Measurements from ENCODE around the gene SYS1. TPM values are rescaled to one million over a fixed set of nuclear protein-coding genes. Genes with fewer than 3 reads are reported as not detected.

The SYS1 gene
- total RNA-seq, 2 donors from 2014 or later, result 29.3 to 57.4 TPM

DNA sequence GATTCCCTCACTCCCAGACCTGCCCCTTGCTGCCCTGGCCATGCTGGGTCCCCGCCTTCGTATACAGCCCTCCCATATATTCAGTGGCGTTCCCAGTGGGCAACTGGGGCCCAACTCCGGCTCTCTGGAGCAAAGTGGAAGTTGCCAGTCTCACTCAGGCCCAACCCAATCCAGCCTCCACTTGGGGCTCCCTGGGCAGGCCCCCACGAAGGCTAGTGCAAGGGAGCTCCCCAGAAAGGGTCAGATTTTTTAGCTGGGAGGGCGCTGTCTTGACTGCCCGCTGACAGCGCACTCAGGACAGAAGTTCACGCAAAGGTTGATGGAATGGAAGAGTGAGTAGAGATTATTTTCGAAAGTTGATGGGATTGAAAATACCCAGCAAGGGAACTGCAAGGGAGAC is 9.3 kb downstream of the SYS1 start:
- no peaks in the 10 kb centered on the region for H3K9me3 ChIP-seq
- intact Hi-C loops (cut with DNase I), result loop anchor here (5.0 kb wide), 2 partner anchors 35 to 55 kb away; partner anchors contain the start of gene DBNDD2
- TF ChIP-seq POLR2AphosphoS5 (IDR thresholded peaks at IDR 0.05), result no peak
- H3K4me3 ChIP-seq, result no peak overlapping the region
- H3K27me3 ChIP-seq (replicated peaks; ENCODE audit: insufficient read depth), result no peaks in the 10 kb centered on the region
- WGBS, result 84% methylated on average over 10 of the region's 10 CpGs
- H3K27ac ChIP-seq, result no peak overlapping the region
- H3K4me1 ChIP-seq (replicated peaks), result no peaks in the 10 kb centered on the region
- H3K36me3 ChIP-seq, result peaks cover under 1 to 5% of the 10 kb centered on the region in 2 donors
- DNase-seq (ENCODE audit: low spot score), result no peak

DNA sequence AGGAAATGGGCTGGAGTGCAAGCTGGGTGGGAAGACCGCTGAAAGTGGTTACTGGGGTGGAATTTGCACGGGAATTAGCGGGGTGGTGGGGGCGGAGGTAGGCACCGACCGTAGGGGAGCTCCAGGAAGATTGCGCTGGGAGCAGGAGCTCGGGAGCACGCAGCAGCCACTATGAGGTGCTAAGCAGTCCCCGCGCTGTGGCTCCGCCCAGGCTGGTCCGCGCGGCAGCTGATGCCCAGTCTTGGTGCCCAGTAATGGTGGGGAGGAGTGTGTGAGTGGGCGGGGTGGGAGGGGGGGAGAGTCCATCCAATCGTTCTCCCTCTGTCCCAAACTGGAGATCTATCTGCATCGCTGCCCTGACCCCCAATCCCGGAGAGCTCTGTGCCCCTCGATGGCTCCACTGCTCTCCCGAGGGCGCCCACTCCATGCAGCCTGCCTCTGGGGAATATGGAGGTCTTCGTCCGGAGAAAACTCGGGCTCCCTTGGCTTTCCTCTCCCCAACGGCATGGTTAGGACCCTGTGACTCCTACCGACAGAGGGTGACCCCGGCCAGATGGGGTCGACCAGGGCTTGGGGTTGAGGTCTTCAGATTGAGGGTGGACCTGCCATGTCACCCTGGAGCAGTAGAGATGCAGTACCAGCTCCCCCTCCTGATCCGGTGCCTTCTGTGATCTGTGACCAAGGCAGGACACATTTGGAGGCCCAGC is 9.8 kb downstream of the SYS1 start:
- WGBS, result 43% methylated on average over 30 of the region's 30 CpGs
- H3K27ac ChIP-seq, result peak overlapping the region; percentile 48 to 62
- no peak for TF ChIP-seq POLR2A (IDR thresholded peaks at IDR 0.05)
- no peak for TF ChIP-seq POLR2AphosphoS5 (IDR thresholded peaks at IDR 0.05)
- TF ChIP-seq, protein P1, sequence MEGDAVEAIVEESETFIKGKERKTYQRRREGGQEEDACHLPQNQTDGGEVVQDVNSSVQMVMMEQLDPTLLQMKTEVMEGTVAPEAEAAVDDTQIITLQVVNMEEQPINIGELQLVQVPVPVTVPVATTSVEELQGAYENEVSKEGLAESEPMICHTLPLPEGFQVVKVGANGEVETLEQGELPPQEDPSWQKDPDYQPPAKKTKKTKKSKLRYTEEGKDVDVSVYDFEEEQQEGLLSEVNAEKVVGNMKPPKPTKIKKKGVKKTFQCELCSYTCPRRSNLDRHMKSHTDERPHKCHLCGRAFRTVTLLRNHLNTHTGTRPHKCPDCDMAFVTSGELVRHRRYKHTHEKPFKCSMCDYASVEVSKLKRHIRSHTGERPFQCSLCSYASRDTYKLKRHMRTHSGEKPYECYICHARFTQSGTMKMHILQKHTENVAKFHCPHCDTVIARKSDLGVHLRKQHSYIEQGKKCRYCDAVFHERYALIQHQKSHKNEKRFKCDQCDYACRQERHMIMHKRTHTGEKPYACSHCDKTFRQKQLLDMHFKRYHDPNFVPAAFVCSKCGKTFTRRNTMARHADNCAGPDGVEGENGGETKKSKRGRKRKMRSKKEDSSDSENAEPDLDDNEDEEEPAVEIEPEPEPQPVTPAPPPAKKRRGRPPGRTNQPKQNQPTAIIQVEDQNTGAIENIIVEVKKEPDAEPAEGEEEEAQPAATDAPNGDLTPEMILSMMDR (IDR thresholded peaks at IDR 0.05), result no peak

GRCh38 chr20:45373353-45374100 is 10.6 kb downstream of the SYS1 start:
- intact Hi-C loops (cut with DNase I), result loop anchor here (1.0 to 5.0 kb wide), 3 partner anchors 34 to 64 kb away; partner anchors contain the start of gene DBNDD2
- WGBS, result 20% methylated on average over 38 of the region's 38 CpGs

More for the DNA sequence above, 9.8 kb downstream of the SYS1 start:
- intact Hi-C loops (cut with DNase I), result loop anchor here (5.0 kb wide), 2 partner anchors 35 to 55 kb away; partner anchors contain the start of gene DBNDD2
- H3K27me3 ChIP-seq (replicated peaks; ENCODE audit: insufficient read depth), result no peaks in the 10 kb centered on the region
- H3K36me3 ChIP-seq, result no peaks in the 10 kb centered on the region
- no peaks in the 10 kb centered on the region for H3K4me1 ChIP-seq (replicated peaks)
- H3K4me3 ChIP-seq, result peak overlapping the region in 1 of 2 donors; percentile 33
- H3K9me3 ChIP-seq, result no peaks in the 10 kb centered on the region
- DNase-seq (ENCODE audit: low spot score), result no peak

GRCh38 chr20:45374101-45374467 is 11.1 kb downstream of the SYS1 start:
- no peak for TF ChIP-seq POLR2A (IDR thresholded peaks at IDR 0.05)
- TF ChIP-seq, protein P1 (IDR thresholded peaks at IDR 0.05), result no peak
- TF ChIP-seq POLR2AphosphoS5 (IDR thresholded peaks at IDR 0.05), result no peak
- no peaks in the 10 kb centered on the region for H3K9me3 ChIP-seq
- intact Hi-C loops (cut with DNase I), result loop anchor here (1.0 to 5.0 kb wide), 3 partner anchors 33 to 63 kb away; partner anchors contain the start of gene DBNDD2
- peak overlapping the region; percentile 48 to 62 for H3K27ac ChIP-seq
- H3K4me3 ChIP-seq, result peak overlapping the region; percentile 27 to 33
- no peaks in the 10 kb centered on the region for H3K36me3 ChIP-seq
- DNase-seq (ENCODE audit: low spot score), result no peak
- no peaks in the 10 kb centered on the region for H3K4me1 ChIP-seq (replicated peaks)
- no peaks in the 10 kb centered on the region for H3K27me3 ChIP-seq (replicated peaks; ENCODE audit: insufficient read depth)
- WGBS, result 66% methylated on average over 9 of the region's 9 CpGs

More at GRCh38 chr20:45373353-45374100, 10.6 kb downstream of the SYS1 start:
- peak; percentile 74 for DNase-seq (ENCODE audit: low spot score)
- no peaks in the 10 kb centered on the region for H3K4me1 ChIP-seq (replicated peaks)
- no peak for TF ChIP-seq POLR2A (IDR thresholded peaks at IDR 0.05)
- TF ChIP-seq POLR2AphosphoS5 (IDR thresholded peaks at IDR 0.05), result peak; percentile 51
- TF ChIP-seq, protein P1 (IDR thresholded peaks at IDR 0.05), result peak; percentile 69 to 94 (median 80)
- no peaks in the 10 kb centered on the region for H3K36me3 ChIP-seq
- peak overlapping the region; percentile 48 to 62 for H3K27ac ChIP-seq
- peak overlapping the region; percentile 27 to 33 for H3K4me3 ChIP-seq
- no peaks in the 10 kb centered on the region for H3K27me3 ChIP-seq (replicated peaks; ENCODE audit: insufficient read depth)
- no peaks in the 10 kb centered on the region for H3K9me3 ChIP-seq

- no peaks in the 10 kb centered on the region for H3K27me3 ChIP-seq (replicated peaks; ENCODE audit: insufficient read depth)
- TF ChIP-seq POLR2AphosphoS5 (IDR thresholded peaks at IDR 0.05) (no peak), POLR2A (IDR thresholded peaks at IDR 0.05) (no peak)
- TF ChIP-seq, protein P1 (IDR thresholded peaks at IDR 0.05), result no peak
- intact Hi-C loops (cut with DNase I), result loop anchor here (1.0 to 5.0 kb wide), 3 partner anchors 32 to 62 kb away; partner anchors contain the start of gene DBNDD2
- H3K9me3 ChIP-seq, result no peaks in the 10 kb centered on the region
- H3K36me3 ChIP-seq, result no peaks in the 10 kb centered on the region
- DNase-seq (ENCODE audit: low spot score), result no peak
- no peaks in the 10 kb centered on the region for H3K4me1 ChIP-seq (replicated peaks)
- no peak overlapping the region for H3K27ac ChIP-seq
- no peak overlapping the region for H3K4me3 ChIP-seq
- 93% methylated on average over 14 of the region's 14 CpGs for WGBS
Measured at GRCh38 chr20:45374966-45375365, 12.0 kb downstream of the SYS1 start.

Measured in prostate gland (tissue), 2 donors.